Stimulated activated CD8-positive, alpha-beta memory T cell treated with anti-CD3 and anti-CD28 coated beads, Interleukin-7, amount 100 ng/mL, for 4 hours (primary cell): Measurements from ENCODE around the gene LRRC74A.

Source experiments
- DNase-seq, 2 donors: peaks; one replicate each; pipeline ENCODE4 v3.0.0-alpha.2; 2020; ENCODE audit warnings: low read depth in 2 of 2

LRRC74A gene

GRCh38 chr14:76810525-76810924 lies 15.7 kb upstream of the LRRC74A start:
- DNase-seq, result no peak

GRCh38 chr14:76810953-76811400 lies 15.2 kb upstream of the LRRC74A start:
- no peak for DNase-seq

- no peak for DNase-seq
Observed at GRCh38 chr14:76811561-76811960, 14.6 kb upstream of the LRRC74A start.

DNA sequence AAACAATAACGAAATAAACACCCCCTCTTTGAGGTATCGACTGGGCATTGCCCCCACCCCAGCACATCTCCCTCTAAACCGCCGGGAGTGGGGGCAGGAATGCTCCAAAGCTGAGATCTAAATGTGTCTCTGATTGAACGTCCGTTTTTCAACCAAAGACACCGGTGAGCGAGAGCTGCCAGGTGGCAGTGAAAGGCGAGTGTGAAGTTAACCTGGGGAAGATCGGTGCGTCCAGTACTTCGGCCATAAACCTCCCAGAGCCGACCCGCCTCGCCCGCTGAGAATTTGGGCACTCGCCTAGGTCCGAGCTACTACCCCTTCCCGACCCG lies 14.2 kb upstream of the LRRC74A start:
- DNase-seq, result no peak

GRCh38 chr14:76812422-76813383 lies 13.5 kb upstream of the LRRC74A start, which contains the start of gene ANGEL1:
TSS of gene ANGEL1 (minus strand) at chr14:76812882. CDS start at chr14:76812827, 55 bp downstream.
- peak; percentile 94 to 97 for DNase-seq

GRCh38 chr14:76814726-76815645 lies 11.2 kb upstream of the LRRC74A start:
- no peak for DNase-seq

DNA sequence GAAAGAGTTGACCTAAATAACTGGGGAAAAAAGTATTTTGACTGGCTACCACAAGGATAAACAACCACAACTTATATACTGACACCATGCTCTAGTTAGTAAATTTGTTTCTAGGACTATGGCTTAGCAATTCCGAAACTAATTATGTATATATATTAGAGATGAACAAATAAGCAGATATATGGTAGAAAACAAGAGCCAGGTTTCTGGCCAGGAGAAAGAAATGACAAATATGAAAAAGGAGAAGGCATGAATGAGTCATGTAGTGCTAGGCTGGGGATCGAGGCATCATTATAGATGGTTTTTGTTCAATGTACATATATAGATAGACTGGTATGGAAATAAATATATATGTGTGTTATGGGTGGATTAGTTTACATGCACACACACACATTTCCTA lies 5.5 kb upstream of the LRRC74A start:
- DNase-seq, result no peak

DNA sequence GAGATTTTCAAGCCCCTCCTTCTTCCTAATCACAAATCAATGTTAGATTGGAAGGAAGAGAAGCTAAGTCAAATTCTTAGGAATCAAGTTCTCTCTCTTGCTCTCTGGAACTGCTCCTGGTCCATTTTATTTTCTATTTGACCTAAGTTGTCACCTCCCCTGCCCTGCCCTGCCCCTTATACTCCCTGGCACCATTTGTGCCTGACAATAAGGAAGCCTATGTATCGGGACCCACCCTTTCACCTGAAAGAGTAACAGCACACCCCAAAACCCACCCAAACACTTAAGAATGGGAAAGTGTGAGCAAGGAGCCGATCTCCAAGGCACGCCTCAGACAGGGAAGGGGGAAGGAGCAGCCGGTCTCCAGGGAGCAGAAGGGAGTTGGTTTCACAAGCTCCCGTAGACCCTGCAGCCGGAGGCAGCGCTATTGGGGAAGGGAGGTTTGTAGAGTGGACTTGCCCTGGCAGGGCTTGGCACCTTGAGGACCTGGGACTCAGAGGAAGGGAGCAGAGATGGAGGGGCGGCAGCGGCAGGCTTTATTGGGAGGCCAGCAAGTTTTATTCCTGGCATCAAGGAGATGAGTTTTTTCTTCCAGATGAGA lies 1.6 kb downstream of the LRRC74A start:
- DNase-seq, result no peak

DNA sequence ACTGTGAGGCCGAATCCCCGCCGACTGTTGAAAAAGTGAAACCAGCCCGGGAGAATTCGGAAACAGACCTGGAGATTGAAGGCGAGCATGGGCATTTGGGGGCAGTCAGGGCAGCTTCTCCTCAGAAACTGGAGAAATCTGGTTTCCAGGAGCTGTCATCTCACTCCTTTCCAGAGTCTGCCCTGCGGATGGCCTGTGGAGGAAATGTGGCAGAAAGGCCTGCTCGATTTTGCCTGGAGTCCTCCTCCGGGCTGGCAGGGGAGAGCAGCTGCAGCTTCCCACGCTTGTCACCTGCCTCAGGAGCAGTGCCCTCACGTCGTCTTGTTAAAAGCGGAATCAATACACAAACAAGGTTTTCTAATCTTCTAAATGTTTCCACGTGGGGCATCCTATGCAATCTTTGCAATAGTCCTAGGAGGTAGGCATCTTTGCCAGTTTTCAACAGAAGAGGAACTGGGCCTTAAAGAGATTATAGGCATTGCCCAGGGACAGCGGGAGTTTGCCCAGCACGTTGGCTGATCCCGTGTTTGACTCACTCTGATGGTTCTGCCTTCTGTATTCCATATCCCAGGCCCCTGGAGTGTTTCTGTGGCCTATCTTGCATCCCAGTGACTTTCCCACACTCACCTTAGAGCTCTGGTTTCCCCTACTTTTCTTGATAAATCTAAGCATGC lies 2.3 kb downstream of the LRRC74A start:
- DNase-seq, result no peak

DNA sequence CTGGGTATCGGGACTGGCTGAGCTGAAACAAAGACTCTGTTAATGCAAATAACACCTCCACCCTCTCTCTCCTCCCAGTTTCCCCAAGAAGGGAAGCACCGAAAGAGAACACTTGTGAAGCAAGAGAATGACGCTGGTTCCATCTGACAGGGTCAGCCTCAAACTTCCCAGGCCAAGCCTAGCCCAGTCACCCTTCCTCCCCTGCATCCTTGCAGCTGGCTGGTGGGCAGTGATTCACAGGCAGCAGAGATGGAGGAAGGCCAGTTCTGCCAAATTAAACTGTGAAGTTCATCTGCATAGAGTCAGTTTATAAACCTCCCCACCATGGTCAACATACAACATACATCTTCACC lies 2.8 kb downstream of the LRRC74A start:
- no peak for DNase-seq

DNA sequence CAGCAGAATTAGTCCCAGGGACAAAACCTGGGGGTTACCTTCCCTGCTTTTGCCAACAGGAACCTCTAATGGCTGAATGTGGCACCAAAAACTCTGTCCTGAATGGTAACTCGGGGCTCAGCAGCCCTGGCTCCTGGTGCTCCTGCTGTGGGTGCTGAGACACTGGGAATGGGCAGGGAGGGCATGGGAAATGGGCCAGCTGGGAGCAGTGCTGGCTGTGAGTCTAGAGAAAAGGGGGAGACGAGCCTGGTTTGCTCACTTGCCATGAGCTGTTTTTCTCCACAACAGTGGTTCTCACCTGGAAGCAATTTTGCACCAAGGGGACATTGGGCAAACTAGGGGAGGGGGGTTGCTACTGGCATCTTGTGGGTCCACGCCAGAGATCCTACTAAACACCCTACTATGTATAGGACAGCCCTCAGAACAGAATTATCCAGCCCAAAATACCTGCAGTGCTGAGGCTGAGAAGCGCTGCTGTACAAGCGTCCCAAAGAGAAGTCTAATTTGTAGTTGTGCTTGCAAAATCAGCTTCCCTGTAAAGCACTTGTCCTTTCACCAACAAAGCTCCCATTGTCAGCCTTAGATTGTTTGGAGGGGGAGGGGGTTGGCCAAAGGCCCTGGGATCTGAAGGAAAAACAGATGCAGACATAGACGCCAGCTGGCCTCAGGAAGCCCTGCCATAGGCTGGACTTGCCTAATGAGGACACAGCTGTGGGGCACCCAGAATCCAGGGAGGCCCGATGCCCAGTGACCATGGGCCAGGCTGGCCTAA lies 3.6 kb downstream of the LRRC74A start:
- no peak for DNase-seq

DNA sequence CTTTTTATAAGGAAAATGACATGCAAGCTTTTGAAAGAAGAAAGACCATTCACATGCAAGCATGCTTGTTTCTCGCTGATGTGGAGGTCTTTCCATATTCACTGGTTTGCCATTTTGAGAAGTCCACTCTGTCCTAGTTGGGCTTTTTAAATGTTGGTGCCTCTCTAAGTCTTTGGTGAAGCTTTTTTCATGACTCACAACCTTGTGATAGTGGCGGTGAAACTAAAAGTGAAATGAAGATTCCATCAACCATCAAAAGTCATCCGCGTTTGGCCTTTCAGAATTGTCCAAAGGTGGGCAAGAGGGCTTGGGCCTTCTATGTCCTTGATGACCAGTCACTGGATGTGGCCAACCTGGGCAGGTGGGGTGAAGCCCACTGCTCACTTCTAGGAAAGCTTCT lies 4.3 kb downstream of the LRRC74A start:
- DNase-seq, result no peak

GRCh38 chr14:76832503-76832988 lies 6.3 kb downstream of the LRRC74A start:
- no peak for DNase-seq

- no peak for DNase-seq
Observed at GRCh38 chr14:76833011-76833410, 6.8 kb downstream of the LRRC74A start.

DNA sequence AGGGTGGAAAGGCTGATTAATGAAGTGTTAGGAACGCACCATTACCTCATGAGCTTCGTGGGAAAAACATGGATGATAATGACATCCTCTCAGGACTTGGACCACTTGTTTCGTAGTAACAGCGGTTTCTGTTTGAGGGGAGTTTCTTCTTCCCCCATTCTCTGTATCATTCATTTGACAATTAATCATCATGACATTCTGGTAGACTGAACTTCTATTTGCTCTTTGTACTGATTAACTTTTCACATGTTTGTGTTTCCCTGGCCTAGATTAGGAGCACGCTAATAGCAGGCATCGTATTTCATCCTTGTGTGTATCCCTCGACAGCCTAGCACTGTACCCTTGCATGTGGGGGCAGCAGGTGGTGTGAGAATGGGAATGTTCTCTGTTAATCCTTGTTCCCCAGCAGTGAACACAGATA lies 8.0 kb downstream of the LRRC74A start:
- no peak for DNase-seq

GRCh38 chr14:76836029-76836630 lies 9.9 kb downstream of the LRRC74A start:
- DNase-seq, result no peak

- no peak for DNase-seq
Observed at GRCh38 chr14:76837524-76837923, 11.3 kb downstream of the LRRC74A start.

GRCh38 chr14:76842414-76842813 lies 16.2 kb downstream of the LRRC74A start:
- no peak for DNase-seq

- DNase-seq, result peak; percentile 18 to 43
Observed at GRCh38 chr14:76844223-76844622, 18.0 kb downstream of the LRRC74A start.
